OCI-LY1 (cell line): ENCODE measurements around the gene NPM3.

Experiments used
- H2AFZ ChIP-seq: fragments of 200-600 bp; sonication (generic), shearing (Covaris generic); 2 replicates; pipeline ENCODE4 v1.6.0; 2014; ENCODE audit warnings: antibody characterized with exemption, mild to moderate bottlenecking, low read length
- H3F3A ChIP-seq: fragments of 200-600 bp; sonication (generic), shearing (Covaris generic); 2 replicates; pipeline ENCODE4 v1.6.0; 2014; ENCODE audit warnings: mild to moderate bottlenecking, antibody characterized with exemption, low read length, moderate library complexity; ENCODE audit not compliant: insufficient read depth
- H3K27ac ChIP-seq: fragments of 200-600 bp; sonication (generic); 2 replicates; pipeline ENCODE4 v1.5.1; 2014; ENCODE audit warnings: low read length, mixed run types, mild to moderate bottlenecking, low read depth; ENCODE audit not compliant: poor library complexity, severe bottlenecking
- H3K27me3 ChIP-seq: fragments of 200-600 bp; sonication (generic); 2 replicates; pipeline ENCODE4 v1.6.0; 2014; ENCODE audit warnings: antibody characterized with exemption, mild to moderate bottlenecking, low read length, moderate library complexity; ENCODE audit not compliant: insufficient read depth
- H3K36me3 ChIP-seq: fragments of 200-600 bp; sonication (generic); 2 replicates; pipeline ENCODE4 v1.6.1; 2014; ENCODE audit warnings: mild to moderate bottlenecking, antibody characterized with exemption, low read length, moderate library complexity, mixed read lengths; ENCODE audit not compliant: insufficient read depth
- H3K4me1 ChIP-seq: fragments of 200-600 bp; sonication (generic); 2 replicates; pipeline ENCODE4 v1.5.1; 2014; ENCODE audit warnings: mild to moderate bottlenecking, low read length, moderate library complexity; ENCODE audit not compliant: insufficient read depth, severe bottlenecking
- H3K4me2 ChIP-seq: fragments of 200-600 bp; sonication (generic), shearing (Covaris generic); 2 replicates; pipeline ENCODE4 v1.6.1; 2014; ENCODE audit warnings: low read length
- H3K4me3 ChIP-seq: fragments of 200-600 bp; sonication (generic); 2 replicates; pipeline ENCODE4 v1.5.1; 2014; ENCODE audit warnings: low read length, low read depth, mild to moderate bottlenecking, mixed read lengths; ENCODE audit not compliant: poor library complexity, severe bottlenecking
- H3K79me2 ChIP-seq: fragments of 200-600 bp; shearing (Covaris generic); 2 replicates; pipeline ENCODE4 v1.6.1; 2016; ENCODE audit warnings: mixed run types, low read length, mixed read lengths; ENCODE audit not compliant: insufficient read depth
- H3K9ac ChIP-seq: fragments of 200-600 bp; sonication (generic), shearing (Covaris generic); 2 replicates; pipeline ENCODE4 v1.6.1; 2014; ENCODE audit warnings: mild to moderate bottlenecking, low read length, mixed read lengths
- H3K9me2 ChIP-seq: fragments of 200-600 bp; sonication (generic), shearing (Covaris generic); 2 replicates; pipeline ENCODE4 v1.6.1; 2014; ENCODE audit warnings: low read depth, mild to moderate bottlenecking, low read length, mixed read lengths
- H3K9me3 ChIP-seq: fragments of 200-600 bp; shearing (Covaris generic); 2 replicates; pipeline ENCODE4 v1.6.1; 2014; ENCODE audit warnings: low read length, mixed read lengths
- H4K20me1 ChIP-seq: fragments of 200-600 bp; sonication (generic), shearing (Covaris generic); 2 replicates; pipeline ENCODE4 v1.6.0; 2016; ENCODE audit warnings: mild to moderate bottlenecking, low read length; ENCODE audit not compliant: insufficient read depth
- EZH2 ChIP-seq: fragments of 200-600 bp; sonication (generic), shearing (Covaris generic); IDR thresholded peaks from 2 replicates; pipeline ENCODE4 v1.8.0; 2017; ENCODE audit warnings: borderline replicate concordance, mixed run types, mild to moderate bottlenecking, antibody characterized with exemption, low read length, moderate library complexity, mixed read lengths
- TF ChIP-seq, protein P1 (sequence below): fragments of 200-600 bp; sonication (generic), shearing (Covaris generic); IDR thresholded peaks from 2 replicates; pipeline ENCODE4 v1.5.1; 2017; ENCODE audit warnings: mild to moderate bottlenecking, antibody characterized with exemption, low read length, moderate library complexity, mixed read lengths

Gene NPM3

DNA sequence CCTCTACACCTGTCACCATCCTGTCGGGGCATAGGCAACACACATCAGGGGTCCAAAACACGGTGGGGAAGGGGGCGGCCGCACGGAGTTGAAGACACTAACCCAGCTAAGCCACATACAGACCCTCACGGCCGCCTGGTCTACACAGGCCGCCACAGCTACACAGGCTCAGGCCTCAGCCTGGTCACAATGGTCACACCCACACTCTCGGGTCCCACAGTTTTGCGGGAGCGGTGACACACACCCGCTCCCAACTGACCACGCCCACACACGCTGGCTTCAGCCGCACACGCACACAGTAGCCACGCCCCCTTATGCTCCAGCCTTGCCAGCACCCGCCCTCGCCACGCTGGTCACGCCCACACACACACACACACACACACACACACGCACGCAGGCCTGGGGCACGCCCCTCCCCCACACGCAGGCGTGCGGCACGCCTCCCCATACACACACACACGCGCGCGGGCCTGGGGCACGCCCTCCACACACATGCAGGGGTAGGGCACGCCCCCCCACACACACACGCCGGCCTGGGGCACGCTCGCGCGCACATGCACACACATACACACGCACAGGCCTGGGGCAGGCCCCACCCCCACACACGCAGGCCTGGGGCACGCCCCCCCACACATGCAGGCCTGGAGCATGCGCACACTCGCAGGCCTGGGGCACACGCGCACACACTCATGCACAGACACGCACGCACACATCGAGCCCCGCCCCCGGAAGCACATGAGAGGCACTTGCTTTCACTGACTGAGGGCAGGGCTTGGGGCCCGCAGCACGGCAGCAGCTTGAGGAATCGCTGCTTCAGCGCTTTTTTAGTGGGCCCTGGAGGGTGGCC lies 47.3 kb upstream of the NPM3 start:
- Histone ChIP-seq H3F3A (0 out of 2 replicates have a peak, but pooled peaks cover 4% of the 10 kb centered on the region), H3K27me3 (no peaks in the 10 kb centered on the region), H3K4me1 (peaks cover 25% of the 10 kb centered on the region), H3K36me3 (no peaks in the 10 kb centered on the region), H2AFZ (no peak overlapping the region), H3K4me2 (peak overlapping the region; percentile 83), H3K27ac (peak overlapping the region; percentile 94), H3K4me3 (peak overlapping the region; percentile 55), H3K9ac (peak overlapping the region; percentile 84), H3K79me2 (no peaks in the 10 kb centered on the region), H4K20me1 (no peaks in the 10 kb centered on the region), H3K9me2 (no peaks in the 10 kb centered on the region), H3K9me3 (no peaks in the 10 kb centered on the region)
- TF ChIP-seq, protein P1, sequence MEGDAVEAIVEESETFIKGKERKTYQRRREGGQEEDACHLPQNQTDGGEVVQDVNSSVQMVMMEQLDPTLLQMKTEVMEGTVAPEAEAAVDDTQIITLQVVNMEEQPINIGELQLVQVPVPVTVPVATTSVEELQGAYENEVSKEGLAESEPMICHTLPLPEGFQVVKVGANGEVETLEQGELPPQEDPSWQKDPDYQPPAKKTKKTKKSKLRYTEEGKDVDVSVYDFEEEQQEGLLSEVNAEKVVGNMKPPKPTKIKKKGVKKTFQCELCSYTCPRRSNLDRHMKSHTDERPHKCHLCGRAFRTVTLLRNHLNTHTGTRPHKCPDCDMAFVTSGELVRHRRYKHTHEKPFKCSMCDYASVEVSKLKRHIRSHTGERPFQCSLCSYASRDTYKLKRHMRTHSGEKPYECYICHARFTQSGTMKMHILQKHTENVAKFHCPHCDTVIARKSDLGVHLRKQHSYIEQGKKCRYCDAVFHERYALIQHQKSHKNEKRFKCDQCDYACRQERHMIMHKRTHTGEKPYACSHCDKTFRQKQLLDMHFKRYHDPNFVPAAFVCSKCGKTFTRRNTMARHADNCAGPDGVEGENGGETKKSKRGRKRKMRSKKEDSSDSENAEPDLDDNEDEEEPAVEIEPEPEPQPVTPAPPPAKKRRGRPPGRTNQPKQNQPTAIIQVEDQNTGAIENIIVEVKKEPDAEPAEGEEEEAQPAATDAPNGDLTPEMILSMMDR, result no peak
- no peak for TF ChIP-seq EZH2

DNA sequence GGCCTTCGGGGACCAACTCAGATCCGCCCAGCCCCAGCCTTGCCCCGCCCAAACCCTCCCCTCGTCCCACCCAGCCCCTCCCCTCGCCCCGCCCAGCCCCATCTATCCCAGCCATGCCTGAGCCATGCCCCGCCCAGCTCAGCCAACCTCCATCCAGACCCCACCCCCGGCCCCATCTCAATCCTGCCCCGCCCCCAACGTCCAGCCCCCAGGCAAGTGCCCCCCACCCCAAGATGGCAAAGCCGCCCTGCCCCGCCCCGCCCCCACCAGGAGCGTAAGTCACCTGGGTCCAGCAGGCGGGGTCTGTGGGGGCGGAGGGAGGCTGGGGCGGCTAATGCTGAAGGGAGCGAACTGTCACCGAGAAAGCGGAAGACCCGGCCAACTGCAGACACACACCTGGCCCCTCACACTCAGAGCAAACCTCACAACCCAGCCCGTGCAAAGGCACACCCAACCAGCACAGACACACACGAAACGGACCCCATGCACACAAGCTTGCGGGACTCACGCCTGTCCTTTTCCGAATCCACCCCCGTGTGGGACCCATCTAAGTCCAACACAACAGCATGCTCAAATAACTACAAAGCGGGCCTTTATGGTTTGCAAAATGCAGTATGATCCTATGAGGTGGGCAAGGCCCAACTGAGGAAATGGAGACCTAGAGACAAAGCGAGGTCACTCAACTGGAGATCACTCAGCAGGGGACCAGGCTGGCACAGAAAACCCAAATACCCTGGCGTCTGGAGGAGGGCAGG lies 46.5 kb upstream of the NPM3 start:
- no peaks in the 10 kb centered on the region for H3K9me3 ChIP-seq
- TF ChIP-seq, protein P1, result no peak
- TF ChIP-seq EZH2, result no peak
- H3K9me2 ChIP-seq, result no peaks in the 10 kb centered on the region
- 0 out of 2 replicates have a peak, but pooled peaks cover 4% of the 10 kb centered on the region for H3F3A ChIP-seq
- H3K4me3 ChIP-seq, result peak overlapping the region; percentile 55
- peak overlapping the region; percentile 51; the same call in 1 of the 2 replicates for H3K9ac ChIP-seq
- H2AFZ ChIP-seq, result no peak overlapping the region
- no peaks in the 10 kb centered on the region for H3K27me3 ChIP-seq
- peak overlapping the region; percentile 83 for H3K4me2 ChIP-seq
- H4K20me1 ChIP-seq, result no peaks in the 10 kb centered on the region
- peaks cover 25% of the 10 kb centered on the region for H3K4me1 ChIP-seq
- no peaks in the 10 kb centered on the region for H3K36me3 ChIP-seq
- H3K27ac ChIP-seq, result peak overlapping the region; percentile 94
- no peaks in the 10 kb centered on the region for H3K79me2 ChIP-seq

DNA sequence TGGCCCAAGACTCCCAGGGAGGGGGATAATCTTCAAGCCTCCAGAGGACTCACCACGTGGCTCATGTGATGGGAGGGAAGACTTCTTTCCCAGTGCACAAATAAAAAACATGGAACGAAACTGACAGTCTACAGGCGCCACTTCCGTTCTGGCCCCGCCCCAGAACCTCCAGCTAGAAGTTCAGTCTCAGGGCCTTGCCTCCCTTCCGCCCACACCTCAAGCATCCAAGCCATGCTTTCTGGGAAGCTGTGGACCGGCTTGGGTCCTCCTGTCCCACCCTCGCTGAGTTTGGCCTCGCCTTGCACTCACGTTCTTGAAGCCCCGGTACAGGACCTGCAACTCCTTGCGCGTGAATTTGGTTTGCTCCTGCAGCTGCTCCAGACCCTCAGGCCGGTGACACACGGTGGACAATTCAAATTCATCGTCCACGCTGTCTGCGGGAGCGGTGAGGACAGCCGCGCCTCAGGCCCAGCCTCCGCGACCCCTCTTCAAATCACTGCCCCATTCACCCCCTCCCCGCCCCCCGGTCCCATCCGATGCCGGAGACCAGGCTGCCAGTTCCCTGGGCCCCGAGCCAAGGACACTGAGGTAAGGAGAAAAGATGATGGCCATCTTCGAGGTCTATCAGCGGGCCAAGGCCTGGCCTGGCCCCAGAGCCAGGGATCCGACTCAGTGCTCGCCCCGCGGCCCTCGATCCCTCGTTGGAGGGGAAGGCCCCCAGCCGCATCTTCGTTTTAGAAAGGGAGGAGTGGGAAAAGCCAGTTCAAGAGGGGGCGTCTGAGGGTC lies 45.7 kb upstream of the NPM3 start:
- H3K4me3 ChIP-seq, result peak overlapping the region; percentile 48
- peaks cover 25% of the 10 kb centered on the region for H3K4me1 ChIP-seq
- no peaks in the 10 kb centered on the region for H4K20me1 ChIP-seq
- H3K36me3 ChIP-seq, result no peaks in the 10 kb centered on the region
- H3K79me2 ChIP-seq, result no peaks in the 10 kb centered on the region
- peak overlapping the region; percentile 65; the same call in 1 of the 2 replicates for H3K4me2 ChIP-seq
- TF ChIP-seq, protein P1, result no peak
- no peak for TF ChIP-seq EZH2
- no peaks in the 10 kb centered on the region for H3K27me3 ChIP-seq
- H3K9ac ChIP-seq, result peak overlapping the region; percentile 41; the same call in 1 of the 2 replicates
- H3K27ac ChIP-seq, result peak overlapping the region; percentile 49
- no peak overlapping the region for H2AFZ ChIP-seq
- no peaks in the 10 kb centered on the region for H3K9me2 ChIP-seq
- H3F3A ChIP-seq, result 0 out of 2 replicates have a peak, but pooled peaks cover 4% of the 10 kb centered on the region
- H3K9me3 ChIP-seq, result no peaks in the 10 kb centered on the region
